Measurements from ENCODE around the gene COL5A2. TPM values are rescaled to one million over a fixed set of nuclear protein-coding genes. Genes with fewer than 3 reads are reported as not detected.

COL5A2 gene
- polyA plus RNA-seq, 1 donor from 2014 or later = 3.6 TPM

- Histone ChIP-seq H2AFZ (ENCODE audit: low read depth, low read length) (no peak overlapping the region), H3K9me2 (ENCODE audit: insufficient read depth, low read length) (peaks cover 3% of the 10 kb centered on the region), H3K4me3 (ENCODE audit: low read length) (no peak overlapping the region), H3K27me3 (ENCODE audit: insufficient read depth, low read depth, low read length) (no peaks in the 10 kb centered on the region), H3K9me3 (ENCODE audit: low read length) (no peaks in the 10 kb centered on the region), H3K4me2 (ENCODE audit: low read length) (no peak overlapping the region), H3K36me3 (ENCODE audit: insufficient read depth, low read length) (no peaks in the 10 kb centered on the region), H3F3A (ENCODE audit: insufficient read depth, low read length, poor library complexity, severe bottlenecking) (no peaks in the 10 kb centered on the region), H4K20me1 (ENCODE audit: insufficient read depth) (no peaks in the 10 kb centered on the region), H3K79me2 (replicated peaks; ENCODE audit: insufficient read depth, low read length) (no peaks in the 10 kb centered on the region), H3K9ac (ENCODE audit: low read length) (no peak overlapping the region), H3K27ac (ENCODE audit: low read length) (no peak overlapping the region)
- TF ChIP-seq CTCF (IDR thresholded peaks at IDR 0.05; ENCODE audit: poor library complexity, severe bottlenecking) (no peak), RAD21 (conservative IDR thresholded peaks at IDR 0.05) (no peak), SMC3 (conservative IDR thresholded peaks at IDR 0.05; ENCODE audit: poor library complexity) (no peak), MXI1 (conservative IDR thresholded peaks at IDR 0.05; ENCODE audit: poor library complexity, severe bottlenecking) (no peak)
Measured at GRCh38 chr2:189137519-189137918, 42.0 kb downstream of the COL5A2 start.

GRCh38 chr2:189134485-189134884 is 45.1 kb downstream of the COL5A2 start:
- Histone ChIP-seq H3K27me3 (ENCODE audit: insufficient read depth, low read depth, low read length) (no peaks in the 10 kb centered on the region), H3K79me2 (replicated peaks; ENCODE audit: insufficient read depth, low read length) (no peaks in the 10 kb centered on the region), H3K4me2 (ENCODE audit: low read length) (no peak overlapping the region)

GRCh38 chr2:189131991-189132390 is 47.6 kb downstream of the COL5A2 start:
- Histone ChIP-seq H3K9ac (ENCODE audit: low read length) (no peak overlapping the region), H3K36me3 (ENCODE audit: insufficient read depth, low read length) (no peaks in the 10 kb centered on the region), H3K4me2 (ENCODE audit: low read length) (no peak overlapping the region), H4K20me1 (ENCODE audit: insufficient read depth) (no peaks in the 10 kb centered on the region), H3K27ac (ENCODE audit: low read length) (no peak overlapping the region), H3K9me3 (ENCODE audit: low read length) (no peaks in the 10 kb centered on the region), H3K27me3 (ENCODE audit: insufficient read depth, low read depth, low read length) (no peaks in the 10 kb centered on the region), H3K79me2 (replicated peaks; ENCODE audit: insufficient read depth, low read length) (no peaks in the 10 kb centered on the region), H2AFZ (ENCODE audit: low read depth, low read length) (no peak overlapping the region), H3F3A (ENCODE audit: insufficient read depth, low read length, poor library complexity, severe bottlenecking) (no peaks in the 10 kb centered on the region), H3K9me2 (ENCODE audit: insufficient read depth, low read length) (no peaks in the 10 kb centered on the region), H3K4me3 (ENCODE audit: low read length) (no peak overlapping the region)
- no peak for TF ChIP-seq TAF1 (IDR thresholded peaks at IDR 0.05; ENCODE audit: low read depth)
- no peak for TF ChIP-seq MXI1 (conservative IDR thresholded peaks at IDR 0.05; ENCODE audit: poor library complexity, severe bottlenecking)
- TF ChIP-seq CTCF (IDR thresholded peaks at IDR 0.05; ENCODE audit: poor library complexity, severe bottlenecking) = no peak
- TF ChIP-seq SMC3 (conservative IDR thresholded peaks at IDR 0.05; ENCODE audit: poor library complexity) = no peak
- no peak for TF ChIP-seq RAD21 (conservative IDR thresholded peaks at IDR 0.05)
- no peak for TF ChIP-seq POLR2AphosphoS5 (IDR thresholded peaks at IDR 0.05)
- TF ChIP-seq REST (IDR thresholded peaks at IDR 0.05; ENCODE audit: borderline replicate concordance) = no peak
- TF ChIP-seq EP300 (conservative IDR thresholded peaks at IDR 0.05; ENCODE audit: poor library complexity, severe bottlenecking) = no peak
- TF ChIP-seq EZH2 (IDR thresholded peaks at IDR 0.05; ENCODE audit: borderline replicate concordance, insufficient read depth, low read length, poor library complexity, severe bottlenecking) = no peak

More at GRCh38 chr2:189134485-189134884, 45.1 kb downstream of the COL5A2 start:
- no peak overlapping the region for H3K27ac ChIP-seq (ENCODE audit: low read length)
- H3K9ac ChIP-seq (ENCODE audit: low read length) = no peak overlapping the region
- H3K9me3 ChIP-seq (ENCODE audit: low read length) = no peaks in the 10 kb centered on the region
- no peaks in the 10 kb centered on the region for H4K20me1 ChIP-seq (ENCODE audit: insufficient read depth)
- H3K9me2 ChIP-seq (ENCODE audit: insufficient read depth, low read length) = no peaks in the 10 kb centered on the region
- TF ChIP-seq CTCF (IDR thresholded peaks at IDR 0.05; ENCODE audit: poor library complexity, severe bottlenecking) (no peak), TAF1 (IDR thresholded peaks at IDR 0.05; ENCODE audit: low read depth) (no peak)
- H3F3A ChIP-seq (ENCODE audit: insufficient read depth, low read length, poor library complexity, severe bottlenecking) = no peaks in the 10 kb centered on the region
- no peaks in the 10 kb centered on the region for H3K36me3 ChIP-seq (ENCODE audit: insufficient read depth, low read length)
- H3K4me3 ChIP-seq (ENCODE audit: low read length) = no peak overlapping the region
- H2AFZ ChIP-seq (ENCODE audit: low read depth, low read length) = no peak overlapping the region
